ENCODE measurements around the gene EYA2.
"Not testable (repeated sequence)": the region's sequence is repeated elsewhere in the genome, so short reads cannot be mapped to it uniquely, and the experiment has no call there.

The EYA2 gene

DNA sequence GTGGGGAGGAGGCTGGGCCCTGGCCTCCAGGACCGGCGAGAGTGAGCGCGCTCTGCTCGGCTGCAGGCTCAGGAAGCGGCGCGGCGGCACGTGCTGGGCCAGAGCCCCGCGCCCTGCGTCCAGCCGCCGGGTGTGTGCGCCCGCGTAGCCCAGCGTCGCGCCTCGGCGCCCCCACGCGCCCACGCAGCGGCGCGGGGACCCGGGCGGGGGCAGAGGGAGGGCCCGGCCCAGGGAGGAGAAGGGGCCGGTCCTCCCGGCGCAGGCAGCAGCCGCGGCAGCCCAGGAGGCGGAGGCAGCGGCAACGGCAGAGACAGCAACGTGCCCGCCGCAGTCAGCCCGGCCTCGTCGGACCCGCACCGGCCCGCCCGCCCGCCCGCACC is at the start of gene EYA2:
Gene EYA2, plus strand, starts transcription at position 265 of the 380 bp plus-strand sequence. CDS start 95,168 bp downstream, outside the sequence.
- no peak for DNase-seq (ENCODE audit: low spot score)

DNA sequence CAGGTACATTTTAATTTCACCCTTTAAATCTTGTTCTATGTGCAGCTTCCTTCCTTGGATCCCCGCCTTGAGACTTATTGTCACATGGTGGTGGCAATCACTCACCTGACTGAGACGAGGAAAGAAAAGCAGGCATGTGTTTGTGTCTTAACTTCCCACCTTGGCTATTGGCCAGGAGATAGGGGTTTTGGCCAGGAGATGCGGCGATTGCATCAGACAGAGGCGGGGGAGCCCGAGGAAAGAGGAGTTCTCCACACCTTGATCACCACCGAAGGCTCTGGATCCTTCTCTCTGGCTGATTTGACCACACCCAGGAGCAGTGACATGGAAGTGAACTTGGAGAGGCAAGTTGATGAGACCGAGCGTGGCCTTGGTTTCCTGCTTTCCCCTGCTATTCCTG is 49.7 kb upstream of the EYA2 start:
- no peak for DNase-seq (ENCODE audit: low spot score)

GRCh38 chr20:46849269-46849668 is 45.4 kb upstream of the EYA2 start:
- no peak for DNase-seq (ENCODE audit: low spot score)

- DNase-seq (ENCODE audit: low spot score): no peak
Measured at GRCh38 chr20:46849751-46850150, 44.9 kb upstream of the EYA2 start.

DNA sequence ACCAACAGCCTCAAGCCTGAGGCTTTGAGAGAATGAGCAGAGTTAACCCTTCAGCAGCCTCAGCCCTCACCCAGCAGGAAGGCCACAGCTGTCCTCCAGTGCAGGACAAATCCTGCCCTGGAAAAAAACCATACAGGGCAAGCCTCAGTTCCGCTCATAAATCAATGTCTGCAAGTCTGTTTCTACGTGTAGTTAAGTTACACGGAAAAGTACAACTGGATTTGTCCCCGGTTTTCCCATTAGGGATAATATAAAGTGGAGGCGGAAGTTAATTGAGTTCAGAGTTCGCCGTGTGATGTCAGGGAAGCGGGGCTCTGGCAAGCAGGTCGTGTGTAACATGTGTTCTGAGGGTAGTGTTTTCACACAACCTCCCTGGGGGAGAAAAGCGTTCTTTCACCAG is 44.2 kb upstream of the EYA2 start:
- no peak for DNase-seq (ENCODE audit: low spot score)

DNA sequence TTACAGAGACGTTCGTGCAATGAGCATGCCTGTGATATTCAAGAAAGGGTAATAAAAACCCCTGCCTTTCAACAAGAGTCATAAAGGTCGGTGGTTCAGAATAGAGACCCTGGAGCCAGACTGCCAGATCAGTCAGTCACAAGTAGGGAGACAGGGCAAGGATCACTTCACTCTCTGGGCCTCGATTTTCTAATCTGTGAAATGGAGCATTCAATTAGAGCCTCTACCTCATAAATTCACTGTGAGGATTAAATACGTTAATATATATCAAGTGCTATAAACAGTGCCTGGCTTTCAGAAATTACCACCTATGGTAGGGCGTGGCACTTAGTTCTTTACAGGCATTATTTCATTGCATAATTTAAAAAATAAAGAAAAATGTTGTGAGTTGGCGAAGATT is 43.7 kb upstream of the EYA2 start:
- DNase-seq (ENCODE audit: low spot score): no peak

GRCh38 chr20:46851746-46852145 is 42.9 kb upstream of the EYA2 start:
- no peak for DNase-seq (ENCODE audit: low spot score)

- no peak for DNase-seq (ENCODE audit: low spot score)
Measured at GRCh38 chr20:46852313-46852712, 42.3 kb upstream of the EYA2 start.

- DNase-seq (ENCODE audit: low spot score): no peak
Measured at GRCh38 chr20:46853926-46854325, 40.7 kb upstream of the EYA2 start.

DNA sequence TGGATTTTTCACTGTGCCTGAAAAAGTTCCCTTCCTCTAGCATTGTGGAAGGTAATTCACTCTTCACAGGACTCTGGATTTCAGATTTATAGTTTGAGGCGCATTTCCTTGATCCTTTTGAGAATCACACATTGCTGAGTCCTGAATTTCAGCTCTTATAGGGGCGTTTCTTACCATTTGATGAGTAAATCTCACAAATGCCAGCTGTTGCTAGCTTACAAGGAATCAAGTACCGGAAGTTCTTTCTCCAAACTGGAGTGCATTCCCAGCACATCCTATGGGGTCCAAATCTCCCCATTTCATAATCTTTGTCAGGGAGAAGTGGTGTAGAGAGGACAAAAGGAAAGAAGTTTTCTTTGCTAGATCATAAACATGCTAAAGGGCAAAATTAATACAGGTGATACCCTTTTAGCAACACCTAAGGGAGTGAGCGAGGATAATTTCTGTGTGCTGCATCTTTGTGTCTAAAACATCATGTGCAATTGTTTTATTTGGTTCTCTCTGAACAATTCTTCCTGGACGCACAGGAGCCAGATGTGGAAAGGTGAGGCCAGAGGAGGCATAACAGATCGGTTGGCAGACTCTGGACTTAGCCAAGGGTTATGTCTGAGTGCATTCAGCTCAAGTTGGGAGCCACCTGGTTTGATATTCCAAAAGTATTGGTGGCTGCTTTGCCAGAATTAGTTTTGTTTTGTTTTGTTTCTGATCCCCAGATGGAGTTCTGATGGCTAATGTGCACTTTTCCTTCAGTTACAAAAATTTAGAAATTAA is 37.4 kb upstream of the EYA2 start:
- no peak for DNase-seq (ENCODE audit: low spot score)

GRCh38 chr20:46865824-46866223 is 28.8 kb upstream of the EYA2 start:
- DNase-seq (ENCODE audit: low spot score): no peak

DNA sequence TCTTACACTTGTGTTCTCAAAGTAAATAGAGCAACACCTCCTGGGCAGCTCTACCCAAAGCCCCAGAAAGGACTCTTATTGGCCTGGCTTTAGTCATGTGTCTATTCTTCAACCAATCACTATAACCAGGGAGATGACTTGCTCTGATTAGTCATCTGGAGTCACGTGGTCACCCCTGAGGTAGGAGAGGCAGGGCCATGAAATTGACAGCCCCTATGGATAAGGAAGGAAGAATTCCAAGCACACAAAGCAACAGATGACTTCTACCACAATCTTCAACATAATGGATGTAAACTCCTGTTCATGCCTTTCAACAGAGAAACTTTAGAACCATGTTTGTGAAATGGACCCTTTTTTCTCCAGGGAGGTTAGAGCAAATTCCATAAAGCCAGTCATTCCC is 24.6 kb upstream of the EYA2 start:
- no peak for DNase-seq (ENCODE audit: low spot score)

DNA sequence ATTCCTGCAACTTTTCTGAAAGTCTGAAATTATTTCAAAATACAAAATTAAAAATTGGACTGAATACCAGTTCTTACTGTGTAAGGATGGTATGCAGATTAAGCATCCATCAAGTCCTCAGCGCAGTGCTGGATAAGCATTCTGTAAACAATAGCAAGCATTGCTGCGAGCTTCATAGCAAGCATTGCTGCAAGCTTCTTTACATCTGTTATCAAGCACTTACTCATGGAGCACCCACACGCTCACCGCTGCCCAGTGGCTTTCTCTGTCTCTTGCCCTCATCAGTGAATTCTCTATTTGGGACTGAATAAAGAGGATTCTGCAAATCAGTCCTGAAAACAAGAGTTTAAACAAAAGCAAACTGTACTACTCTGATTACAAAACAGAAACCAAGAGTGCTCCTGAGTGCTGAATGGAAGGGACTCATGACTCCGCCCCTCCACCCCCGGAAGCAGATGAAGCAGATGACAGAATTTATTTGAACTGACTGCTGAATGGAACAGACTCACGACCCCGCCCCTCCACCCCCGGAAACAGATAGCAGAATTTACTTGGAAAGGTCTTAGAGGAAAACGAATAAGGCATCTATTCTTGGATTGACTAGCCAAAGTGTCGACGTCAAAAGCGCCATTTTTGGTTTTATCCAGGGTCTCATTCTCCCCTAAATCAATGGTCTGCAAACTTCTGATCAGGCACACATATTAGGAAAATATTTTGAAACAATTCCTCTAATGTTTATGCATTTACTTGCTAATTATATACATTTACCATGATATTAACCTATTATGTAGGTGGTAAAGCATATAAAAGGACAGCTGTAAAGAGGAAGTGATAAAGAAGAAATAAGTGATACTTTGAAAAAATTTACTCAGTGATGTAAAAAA is 22.1 kb upstream of the EYA2 start:
- DNase-seq (ENCODE audit: low spot score): no peak

GRCh38 chr20:46875059-46875458 is 19.6 kb upstream of the EYA2 start:
- no peak for DNase-seq (ENCODE audit: low spot score)

DNA sequence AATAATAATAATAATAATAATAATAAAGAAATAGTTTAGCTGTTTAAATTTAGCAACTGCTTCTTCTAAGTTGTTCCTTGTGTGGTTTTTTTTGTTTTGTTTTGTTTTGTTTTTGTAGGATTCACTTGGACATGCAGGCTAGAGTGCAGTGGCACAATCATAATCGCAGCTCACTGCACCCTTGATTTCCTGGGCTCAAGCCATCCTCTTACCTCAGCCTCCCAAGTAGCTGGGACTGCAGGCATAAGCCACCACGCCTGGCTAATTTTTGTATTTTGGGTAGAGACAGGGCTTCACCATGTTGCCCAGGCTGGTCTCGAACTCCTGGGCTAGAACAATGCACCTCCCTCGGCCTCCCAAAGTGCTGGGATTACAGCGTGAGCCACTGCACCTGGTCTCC is 15.3 kb upstream of the EYA2 start:
- no peak for DNase-seq (ENCODE audit: low spot score)

GRCh38 chr20:46879963-46880362 is 14.7 kb upstream of the EYA2 start:
- DNase-seq (ENCODE audit: low spot score): not testable (repeated sequence)

- DNase-seq (ENCODE audit: low spot score): no peak
Measured at GRCh38 chr20:46883892-46884291, 10.8 kb upstream of the EYA2 start.

- DNase-seq (ENCODE audit: low spot score): no peak
Measured at GRCh38 chr20:46890682-46891081, 4.0 kb upstream of the EYA2 start.

- DNase-seq (ENCODE audit: low spot score): no peak
Measured at GRCh38 chr20:46893051-46893450, 1.6 kb upstream of the EYA2 start.

- DNase-seq (ENCODE audit: low spot score): no peak
Measured at GRCh38 chr20:46893877-46894578, 615 bp upstream of the EYA2 start.

- DNase-seq (ENCODE audit: low spot score): no peak
Measured at GRCh38 chr20:46894971-46895905, 595 bp downstream of the EYA2 start.

DNA sequence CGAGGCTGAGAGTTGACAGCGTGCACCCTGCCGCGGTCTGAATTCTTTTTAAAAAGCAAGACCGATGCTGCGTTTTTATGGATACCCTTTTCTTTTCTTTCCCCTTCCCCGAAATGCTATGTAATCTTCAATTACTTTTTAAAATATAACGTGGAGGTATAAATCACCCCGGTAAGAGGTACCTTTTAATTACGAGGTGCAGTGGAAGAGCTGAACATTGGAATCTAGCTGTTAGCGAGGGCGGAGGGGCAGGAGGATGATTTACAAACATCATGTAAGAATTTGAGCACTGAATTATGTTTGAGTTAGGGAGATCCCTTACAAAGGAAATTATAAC is 1.2 kb downstream of the EYA2 start:
- DNase-seq (ENCODE audit: low spot score): no peak
